PC-3 (cell line): ENCODE results near the gene AGO3. TPM values are rescaled to one million over a fixed set of nuclear protein-coding genes. Genes with fewer than 3 reads are reported as not detected.

ENCODE experiments used
- ATAC-seq: fragments of 200-7000 bp; cut with Tn5 transposase; 2 replicates; pipeline ENCODE4 v1.9.1; 2020; ENCODE audit warnings: mild to moderate bottlenecking, moderate library complexity
- BruUV-seq: library from RNA; stranded (reverse); fragments of 400-500 nt; replicated peaks from 2 replicates; lab custom pipeline; 2021; lab: Mats Ljungman, UMichigan
- CTCF ChIA-PET: fragments of 300-600 bp; sonication (Branson Sonifier 250); formaldehyde crosslinking; loops from one replicate; lab custom pipeline; 2022; ENCODE audit warnings: antibody characterized with exemption; lab: Charles Lee
- POLR2A ChIA-PET: fragments of 300-600 bp; sonication (Branson Sonifier 250); formaldehyde crosslinking; loops from one replicate; lab custom pipeline; 2022; ENCODE audit warnings: antibody characterized with exemption; ENCODE audit not compliant: unreplicated experiment; lab: Charles Lee
- DNase-seq: peaks from one replicate; pipeline ENCODE4 v3.0.0-alpha.2; 2015
- H2AFZ ChIP-seq: fragments of 300-600 bp; sonication (generic); 2 replicates; pipeline ENCODE4 v1.6.0; 2016; ENCODE audit warnings: antibody characterized with exemption, low read length
- H3F3A ChIP-seq: fragments of 300-600 bp; sonication (generic); one replicate; pipeline ENCODE4 v1.6.0; 2017; ENCODE audit warnings: antibody characterized with exemption, low read length, control low read depth, mild to moderate bottlenecking; ENCODE audit not compliant: unreplicated experiment
- H3K27ac ChIP-seq: fragments of 300-600 bp; sonication (generic); 2 replicates; pipeline ENCODE4 v1.5.1; 2016; ENCODE audit warnings: mild to moderate bottlenecking, low read length
- H3K27me3 ChIP-seq: fragments of 300-600 bp; sonication (generic); 2 replicates; pipeline ENCODE4 v1.6.1; 2016; ENCODE audit warnings: low read length, mixed read lengths
- H3K36me3 ChIP-seq: fragments of 300-600 bp; sonication (generic); 2 replicates; pipeline ENCODE4 v1.6.1; 2016; ENCODE audit warnings: low read depth, mixed run types, low read length, mixed read lengths
- H3K4me1 ChIP-seq: fragments of 300-600 bp; sonication (generic); 2 replicates; pipeline ENCODE4 v1.5.1; 2016; ENCODE audit warnings: low read length; ENCODE audit not compliant: insufficient read depth
- H3K4me2 ChIP-seq: fragments of 300-600 bp; sonication (generic); 2 replicates; pipeline ENCODE4 v1.6.0; 2016; ENCODE audit warnings: low read length
- H3K4me3 ChIP-seq: fragments of 300-600 bp; sonication (generic); 2 replicates; pipeline ENCODE4 v1.5.1; 2016; ENCODE audit warnings: mild to moderate bottlenecking, low read length, mixed read lengths
- H3K79me2 ChIP-seq: fragments of 300-600 bp; sonication (generic); 2 replicates; pipeline ENCODE4 v1.6.1; 2017; ENCODE audit warnings: low read length, mixed read lengths
- H3K9ac ChIP-seq: fragments of 300-600 bp; sonication (generic); 2 replicates; pipeline ENCODE4 v1.6.0; 2016; ENCODE audit warnings: mild to moderate bottlenecking, low read length
- H3K9me2 ChIP-seq: fragments of 300-600 bp; sonication (generic); replicated peaks from 2 replicates; pipeline ENCODE4 v1.6.1; 2016; ENCODE audit warnings: mixed run types, low read length, mixed read lengths
- H3K9me3 ChIP-seq: fragments of 300-600 bp; sonication (generic); 2 replicates; pipeline ENCODE4 v1.6.1; 2016; ENCODE audit warnings: low read length, mixed read lengths
- H4K20me1 ChIP-seq: fragments of 300-600 bp; sonication (generic); 2 replicates; pipeline ENCODE4 v1.6.1; 2016; ENCODE audit warnings: low read length, mixed read lengths
- CTCF ChIP-seq: fragments of 300-600 bp; sonication (generic); conservative IDR thresholded peaks from 2 replicates; pipeline ENCODE4 v1.5.1; 2017; ENCODE audit warnings: antibody characterized with exemption, low read depth, mild to moderate bottlenecking, low read length
- EZH2 ChIP-seq: fragments of 300-600 bp; sonication (generic); IDR thresholded peaks from one replicate; pipeline ENCODE4 v1.6.1; 2017; ENCODE audit warnings: antibody characterized with exemption, mild to moderate bottlenecking, low read length; ENCODE audit not compliant: unreplicated experiment
- EZH2phosphoT487 ChIP-seq: fragments of 300-600 bp; sonication (generic); IDR thresholded peaks from 2 replicates; pipeline ENCODE4 v1.6.1; 2018; ENCODE audit warnings: mild to moderate bottlenecking, antibody characterized with exemption, low read length, borderline replicate concordance
- intact Hi-C: fragments of 100-400 bp; cut with micrococcal nuclease; formaldehyde crosslinking; loops from 2 replicates; pipeline ENCODE4 v1.9.0; 2023
- total RNA-seq: library from RNA; depleted of rRNA; stranded (reverse); fragments of >200 nt; gene quantifications from 2 replicates; pipeline ENCODE4 v1.2.3, GENCODE V29; 2014

The AGO3 gene
- total RNA-seq, 1 experiment from 2014 or later: 17.7 TPM

- H3K4me2 ChIP-seq: no peak overlapping the region
- ATAC-seq (no peak), DNase-seq (no peak)
- H3F3A ChIP-seq: no peaks in the 10 kb centered on the region
- no peaks in the 10 kb centered on the region for H3K9me3 ChIP-seq
- no peaks in the 10 kb centered on the region for H3K9me2 ChIP-seq
- no peak for TF ChIP-seq EZH2phosphoT487
- no peak for TF ChIP-seq CTCF
- no peak for TF ChIP-seq EZH2
- H3K27ac ChIP-seq: no peak overlapping the region
- ChIA-PET POLR2A (no interaction called here), CTCF (no interaction called here)
- no peaks in the 10 kb centered on the region for H3K79me2 ChIP-seq
- no peaks in the 10 kb centered on the region for H3K4me1 ChIP-seq
- H3K9ac ChIP-seq: no peak overlapping the region
- H3K4me3 ChIP-seq: no peak overlapping the region
- no peaks in the 10 kb centered on the region for H4K20me1 ChIP-seq
- no TSS peak for BruUV-seq
- intact Hi-C loops: no loop called here
- no peaks in the 10 kb centered on the region for H3K27me3 ChIP-seq
- no peaks in the 10 kb centered on the region for H3K36me3 ChIP-seq
- H2AFZ ChIP-seq: no peak overlapping the region
These were observed 139.4 kb downstream of the AGO3 start for GRCh38 chr1:36070349-36070748.

GRCh38 chr1:36076979-36077573 lies 146.2 kb downstream of the AGO3 start:
- Histone ChIP-seq H3F3A (no peaks in the 10 kb centered on the region), H3K9ac (no peak overlapping the region), H3K36me3 (no peaks in the 10 kb centered on the region), H3K27ac (no peak overlapping the region), H3K4me3 (no peak overlapping the region), H3K79me2 (no peaks in the 10 kb centered on the region), H3K4me2 (no peak overlapping the region), H4K20me1 (no peaks in the 10 kb centered on the region), H2AFZ (no peak overlapping the region), H3K27me3 (no peaks in the 10 kb centered on the region), H3K9me3 (no peaks in the 10 kb centered on the region), H3K9me2 (no peaks in the 10 kb centered on the region), H3K4me1 (no peaks in the 10 kb centered on the region)
- ChIA-PET POLR2A (no interaction called here), CTCF (no interaction called here)
- BruUV-seq: no TSS peak
- TF ChIP-seq EZH2: no peak
- TF ChIP-seq CTCF: no peak
- TF ChIP-seq EZH2phosphoT487: no peak
- intact Hi-C loops: no loop called here
- DNase-seq (no peak), ATAC-seq (no peak)

GRCh38 chr1:36080236-36080635 lies 149.3 kb downstream of the AGO3 start:
- no peaks in the 10 kb centered on the region for H3K4me1 ChIP-seq
- TF ChIP-seq EZH2 (no peak), EZH2phosphoT487 (no peak), CTCF (no peak)
- no peaks in the 10 kb centered on the region for H3K9me3 ChIP-seq
- H3K4me2 ChIP-seq: no peak overlapping the region
- H3K79me2 ChIP-seq: no peaks in the 10 kb centered on the region
- DNase-seq: no peak
- no peak overlapping the region for H3K27ac ChIP-seq
- H3K9me2 ChIP-seq: no peaks in the 10 kb centered on the region
- H3K9ac ChIP-seq: no peak overlapping the region
- ChIA-PET CTCF (interaction anchor here (0.6 kb wide), 1 partner anchor 515 kb away, joined by 5 read pairs; no protein-coding TSS in a partner anchor), POLR2A (no interaction called here)
- no peaks in the 10 kb centered on the region for H3K27me3 ChIP-seq
- no peak overlapping the region for H3K4me3 ChIP-seq
- H3K36me3 ChIP-seq: no peaks in the 10 kb centered on the region
- H2AFZ ChIP-seq: no peak overlapping the region
- H3F3A ChIP-seq: no peaks in the 10 kb centered on the region
- no peaks in the 10 kb centered on the region for H4K20me1 ChIP-seq
- intact Hi-C loops: loop anchor here (10.0 kb wide), 1 partner anchor 145 kb away; the partner anchor contains the start of gene AGO3
- BruUV-seq: no TSS peak
- no peak for ATAC-seq
